Erythroblast (primary cell): Measurements from ENCODE around the gene XYLT1.

Experiments
- GATA1 ChIP-seq: IDR thresholded peaks from 2 replicates; pipeline ENCODE4 v1.6.1; 2011; ENCODE audit warnings: low read depth, mild to moderate bottlenecking, control low read depth, low read length, moderate library complexity
- POLR2A ChIP-seq: IDR thresholded peaks from 2 replicates; pipeline ENCODE4 v1.6.1; 2011; ENCODE audit warnings: mild to moderate bottlenecking, low read length

- TF ChIP-seq POLR2A = no peak
- TF ChIP-seq GATA1 = no peak
These were observed 184.3 kb downstream of the XYLT1 start for GRCh38 chr16:17286443-17286842.
